Immature natural killer cell (primary cell): ENCODE measurements around the gene LUZP1. TPM values are rescaled to one million over a fixed set of nuclear protein-coding genes. Genes with fewer than 3 reads are reported as not detected.

ENCODE experiments used
- DNase-seq, 3 donors: peaks; one replicate each; pipeline ENCODE4 v3.0.0; 2022; ENCODE audit warnings: mixed read lengths in 1 of 3
- H3K27ac Mint-ChIP-seq, 6 donors: one replicate each; pipeline ENCODE4 v1.8.0; 2020; ENCODE audit warnings: mixed read lengths in 6 of 6, mild to moderate bottlenecking in 5 of 6, inconsistent platforms in 4 of 6, moderate library complexity in 3 of 6
- H3K27me3 Mint-ChIP-seq, 3 donors: one replicate each; pipeline ENCODE4 v1.8.0; 2020 to 2021; ENCODE audit warnings: low read depth in 3 of 3, mild to moderate bottlenecking in 3 of 3, mixed read lengths in 3 of 3, moderate library complexity in 3 of 3, inconsistent platforms in 1 of 3
- H3K36me3 Mint-ChIP-seq, 3 donors: one replicate each; pipeline ENCODE4 v1.8.0; 2020; ENCODE audit warnings: mixed read lengths in 3 of 3, inconsistent platforms in 2 of 3, mild to moderate bottlenecking in 2 of 3
- H3K4me1 Mint-ChIP-seq, 2 donors: one replicate each; pipeline ENCODE4 v1.8.0; 2020; ENCODE audit warnings: inconsistent platforms in 2 of 2, mild to moderate bottlenecking in 2 of 2, mixed read lengths in 2 of 2, moderate library complexity in 1 of 2
- H3K4me3 Mint-ChIP-seq, 5 donors: one replicate each; pipeline ENCODE4 v1.8.0; 2020; ENCODE audit warnings: mild to moderate bottlenecking in 5 of 5, mixed read lengths in 5 of 5, inconsistent platforms in 3 of 5, moderate library complexity in 3 of 5
- H3K9me3 Mint-ChIP-seq, 6 donors: one replicate each; pipeline ENCODE4 v1.8.0; 2020; ENCODE audit warnings: mild to moderate bottlenecking in 6 of 6, mixed read lengths in 6 of 6, inconsistent platforms in 4 of 6, moderate library complexity in 3 of 6
- polyA plus RNA-seq, 3 donors: library from polyadenylated mRNA; unstranded; fragments of 300-500 nt; fragmentation: Illumina TruSeq; gene quantifications; one replicate each; pipeline ENCODE4 v1.2.3, GENCODE V29; 2021

LUZP1 gene
- polyA plus RNA-seq, 3 donors from 2014 or later: 9.8 to 35.5 (median 13.8) TPM

DNA sequence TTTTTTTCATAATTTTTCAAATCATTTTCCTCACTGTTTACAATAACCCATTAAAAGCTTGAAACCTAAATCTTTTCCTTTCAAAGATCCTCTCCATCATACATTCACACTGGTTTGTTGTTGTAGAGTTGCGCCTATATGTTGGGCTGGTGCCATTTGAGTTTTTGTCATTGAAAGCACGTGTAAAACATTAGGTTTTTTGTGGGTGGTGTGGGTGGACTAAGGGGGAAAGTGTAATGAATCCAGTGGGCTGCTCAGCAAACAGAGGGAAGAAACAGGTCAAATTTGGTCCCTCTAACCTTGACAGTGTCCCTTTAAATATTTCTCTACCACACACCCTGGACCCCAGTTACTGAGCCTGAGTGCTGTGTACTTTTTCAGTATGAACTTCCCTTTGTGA is 102.6 kb downstream of the LUZP1 start:
- H3K4me3 Mint-ChIP-seq: no peak overlapping the region
- H3K27me3 Mint-ChIP-seq: no peaks in the 10 kb centered on the region
- H3K9me3 Mint-ChIP-seq: no peaks in the 10 kb centered on the region
- peaks cover 0 to 2% of the 10 kb centered on the region in 2 donors for H3K4me1 Mint-ChIP-seq
- peaks cover 6 to 56% (median 12%) of the 10 kb centered on the region in 3 donors for H3K36me3 Mint-ChIP-seq
- no peak for DNase-seq
- peak overlapping the region in 1 of 6 donors; percentile 3 for H3K27ac Mint-ChIP-seq

DNA sequence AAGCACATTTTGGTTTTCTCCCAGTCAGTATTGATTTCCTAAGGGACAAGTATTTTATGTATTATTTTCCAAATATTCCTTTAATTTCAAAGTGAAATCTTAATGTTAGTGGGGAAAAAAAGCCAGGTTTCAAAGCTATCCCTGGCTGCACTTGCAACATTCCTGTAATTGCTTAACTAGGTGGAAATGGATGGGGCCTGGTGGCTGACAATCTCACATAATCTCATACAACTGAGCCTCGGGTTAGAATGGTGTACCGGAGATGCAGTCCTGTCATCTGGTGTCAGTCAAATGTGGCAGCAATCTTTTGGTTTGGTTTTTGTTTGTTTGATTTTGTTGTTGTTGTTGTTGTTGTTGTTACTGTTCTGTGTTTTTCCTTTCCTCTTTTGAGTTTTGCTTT is 103.3 kb downstream of the LUZP1 start:
- peaks cover 8 to 58% (median 9%) of the 10 kb centered on the region in 3 donors for H3K36me3 Mint-ChIP-seq
- no peak for DNase-seq
- no peaks in the 10 kb centered on the region for H3K9me3 Mint-ChIP-seq
- H3K4me1 Mint-ChIP-seq: peaks cover 3 to 9% of the 10 kb centered on the region in 2 donors
- H3K27ac Mint-ChIP-seq: peak overlapping the region in 1 of 6 donors; percentile 3
- H3K27me3 Mint-ChIP-seq: no peaks in the 10 kb centered on the region
- no peak overlapping the region for H3K4me3 Mint-ChIP-seq

DNA sequence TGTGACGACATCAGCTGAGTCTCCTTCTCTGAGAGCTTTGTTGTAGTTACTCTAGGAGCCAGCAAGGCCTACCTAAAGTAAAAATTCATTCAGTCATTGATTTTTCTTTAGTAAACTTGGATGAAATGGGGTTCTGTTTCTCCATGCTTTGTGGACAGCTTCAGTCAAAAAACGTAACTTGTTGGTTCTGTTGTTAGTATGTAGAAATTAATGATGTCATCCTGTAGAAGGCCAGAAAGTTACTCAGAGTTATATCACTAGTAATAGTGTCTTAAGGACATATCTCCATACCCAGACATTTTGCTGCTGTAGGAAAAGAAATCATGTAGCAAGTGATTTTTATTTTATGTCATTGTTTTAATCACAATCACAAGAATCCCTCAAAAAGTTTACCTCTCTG is 106.4 kb downstream of the LUZP1 start:
- H3K4me3 Mint-ChIP-seq: no peak overlapping the region
- peaks cover 5 to 13% of the 10 kb centered on the region in 2 donors for H3K4me1 Mint-ChIP-seq
- no peaks in the 10 kb centered on the region for H3K27me3 Mint-ChIP-seq
- no peak overlapping the region for H3K27ac Mint-ChIP-seq
- no peak for DNase-seq
- H3K9me3 Mint-ChIP-seq: no peaks in the 10 kb centered on the region
- H3K36me3 Mint-ChIP-seq: peaks cover 20 to 59% (median 21%) of the 10 kb centered on the region in 3 donors

DNA sequence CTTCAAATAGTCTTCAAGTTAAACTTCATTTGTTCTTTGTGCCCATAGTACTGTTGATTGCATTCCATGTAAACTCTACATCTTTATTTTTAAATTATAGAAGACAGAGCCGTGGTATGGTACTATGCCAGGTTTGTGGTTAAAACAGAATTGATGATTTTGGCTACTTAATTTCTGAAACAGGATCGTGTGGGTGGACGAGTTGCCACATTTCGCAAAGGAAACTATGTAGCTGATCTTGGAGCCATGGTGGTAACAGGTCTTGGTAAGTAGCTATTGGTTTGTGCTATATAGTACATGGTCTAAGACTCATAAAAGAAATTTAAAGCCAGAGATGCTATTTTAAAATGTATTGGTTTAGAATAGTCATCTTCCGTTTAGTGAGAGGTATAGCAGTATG is 111.4 kb downstream of the LUZP1 start:
- Mint-ChIP-seq H3K4me3 (no peak overlapping the region), H3K27me3 (no peaks in the 10 kb centered on the region), H3K9me3 (no peaks in the 10 kb centered on the region), H3K36me3 (peaks cover 26 to 51% (median 31%) of the 10 kb centered on the region in 3 donors), H3K4me1 (peaks cover 5 to 13% of the 10 kb centered on the region in 2 donors), H3K27ac (no peak overlapping the region)
- DNase-seq: no peak

DNA sequence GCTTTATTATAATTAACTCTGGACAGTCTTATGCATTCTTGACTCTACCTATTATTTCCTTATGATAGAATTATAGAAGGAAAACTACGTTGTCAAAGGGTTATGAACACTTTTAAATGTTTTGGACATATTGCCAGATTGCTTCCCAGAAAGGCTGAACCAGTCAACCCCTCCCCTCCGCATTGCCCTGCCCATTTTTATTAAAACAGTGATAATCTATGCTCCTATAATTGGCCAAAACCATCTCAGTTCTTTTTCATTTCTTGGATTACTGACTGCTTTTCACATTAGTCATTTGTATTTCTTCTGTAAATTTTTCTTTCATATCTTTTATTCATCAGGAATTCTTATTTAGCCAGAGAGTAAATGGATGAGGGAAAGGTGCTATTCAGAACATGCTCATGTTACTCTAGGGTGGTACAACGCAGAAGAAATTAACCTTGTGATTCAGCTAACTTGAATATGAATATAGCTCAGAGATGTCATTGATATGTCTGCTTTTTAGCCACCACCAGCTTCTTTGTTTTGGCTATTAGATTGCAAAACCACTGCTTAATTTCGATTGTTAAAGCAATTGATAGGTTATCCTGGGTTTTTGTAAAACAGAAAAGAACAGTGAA is 117.3 kb downstream of the LUZP1 start:
- Mint-ChIP-seq H3K4me3 (no peak overlapping the region), H3K9me3 (no peaks in the 10 kb centered on the region), H3K27me3 (no peaks in the 10 kb centered on the region), H3K4me1 (peaks cover 0 to 3% of the 10 kb centered on the region in 2 donors), H3K27ac (peak overlapping the region in 1 of 6 donors; percentile 56), H3K36me3 (peaks cover 10 to 19% (median 14%) of the 10 kb centered on the region in 3 donors)
- no peak for DNase-seq

DNA sequence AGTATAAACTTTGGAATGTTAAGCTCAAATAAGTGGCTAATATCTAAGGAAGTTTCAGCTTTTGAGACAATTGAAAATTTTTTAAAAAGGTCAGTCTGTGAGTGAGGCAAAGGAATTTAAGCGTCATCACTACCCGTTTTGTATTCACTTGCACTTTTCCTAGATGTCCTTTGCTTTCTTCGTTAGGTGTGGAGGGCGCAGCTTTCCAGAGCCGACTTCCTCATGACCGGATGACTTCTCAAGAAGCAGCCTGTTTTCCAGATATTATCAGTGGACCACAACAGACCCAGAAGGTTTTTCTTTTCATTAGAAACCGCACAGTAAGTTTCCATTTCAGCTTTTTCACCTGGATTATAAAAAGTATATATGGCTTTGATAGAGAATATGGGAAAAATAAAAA is 118.5 kb downstream of the LUZP1 start:
- Mint-ChIP-seq H3K4me1 (peaks cover 0 to 13% of the 10 kb centered on the region in 2 donors), H3K36me3 (peaks cover 6 to 11% (median 9%) of the 10 kb centered on the region in 3 donors), H3K9me3 (no peaks in the 10 kb centered on the region), H3K27ac (no peak overlapping the region), H3K27me3 (no peaks in the 10 kb centered on the region), H3K4me3 (no peak overlapping the region)
- DNase-seq: no peak

DNA sequence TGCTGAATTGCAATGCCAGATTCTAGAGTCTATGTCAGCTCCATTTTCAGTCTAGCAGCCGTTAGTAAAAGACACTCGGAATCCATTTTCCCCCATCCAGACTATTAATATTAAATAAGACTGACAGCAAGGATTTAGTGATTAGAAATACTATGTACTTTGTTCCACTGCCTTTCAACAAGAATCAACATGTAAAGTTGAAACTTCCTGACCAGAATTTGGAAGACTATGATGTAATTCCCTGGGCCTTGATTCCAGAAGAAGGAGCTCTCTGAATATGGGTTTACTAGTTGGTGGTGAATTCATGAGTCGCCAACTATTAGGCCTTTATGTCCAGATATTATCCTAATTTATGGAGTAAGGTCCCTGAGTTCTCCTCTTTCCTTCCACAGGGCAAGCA is 124.6 kb downstream of the LUZP1 start:
- Mint-ChIP-seq H3K4me1 (peaks cover 7 to 41% of the 10 kb centered on the region in 2 donors), H3K9me3 (no peaks in the 10 kb centered on the region), H3K27ac (no peak overlapping the region), H3K4me3 (no peak overlapping the region), H3K36me3 (no peaks in the 10 kb centered on the region), H3K27me3 (no peaks in the 10 kb centered on the region)
- no peak for DNase-seq

DNA sequence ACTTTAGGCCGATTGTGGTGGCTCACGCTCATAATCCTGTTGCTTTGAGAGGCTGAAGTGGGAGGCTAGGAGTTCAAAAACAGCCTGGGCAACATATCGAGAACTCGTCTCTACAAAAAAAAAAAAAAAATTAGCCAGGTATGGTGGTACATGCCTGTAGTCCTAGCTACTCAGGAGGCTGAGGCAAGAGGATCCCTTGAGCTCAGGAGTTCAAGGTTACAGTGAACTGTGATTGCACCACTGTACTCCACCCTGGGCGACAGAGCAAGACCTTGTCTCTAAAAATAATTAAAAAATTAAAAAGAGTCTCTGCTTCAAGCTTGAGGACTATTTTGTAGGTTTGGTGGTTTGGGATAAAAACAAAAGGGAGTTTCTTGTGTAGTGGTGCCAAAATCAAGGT is 128.1 kb downstream of the LUZP1 start:
- H3K36me3 Mint-ChIP-seq: no peaks in the 10 kb centered on the region
- H3K9me3 Mint-ChIP-seq: no peaks in the 10 kb centered on the region
- no peak overlapping the region for H3K27ac Mint-ChIP-seq
- H3K4me3 Mint-ChIP-seq: no peak overlapping the region
- H3K4me1 Mint-ChIP-seq: peaks cover 9 to 37% of the 10 kb centered on the region in 2 donors
- no peaks in the 10 kb centered on the region for H3K27me3 Mint-ChIP-seq
- no peak for DNase-seq

DNA sequence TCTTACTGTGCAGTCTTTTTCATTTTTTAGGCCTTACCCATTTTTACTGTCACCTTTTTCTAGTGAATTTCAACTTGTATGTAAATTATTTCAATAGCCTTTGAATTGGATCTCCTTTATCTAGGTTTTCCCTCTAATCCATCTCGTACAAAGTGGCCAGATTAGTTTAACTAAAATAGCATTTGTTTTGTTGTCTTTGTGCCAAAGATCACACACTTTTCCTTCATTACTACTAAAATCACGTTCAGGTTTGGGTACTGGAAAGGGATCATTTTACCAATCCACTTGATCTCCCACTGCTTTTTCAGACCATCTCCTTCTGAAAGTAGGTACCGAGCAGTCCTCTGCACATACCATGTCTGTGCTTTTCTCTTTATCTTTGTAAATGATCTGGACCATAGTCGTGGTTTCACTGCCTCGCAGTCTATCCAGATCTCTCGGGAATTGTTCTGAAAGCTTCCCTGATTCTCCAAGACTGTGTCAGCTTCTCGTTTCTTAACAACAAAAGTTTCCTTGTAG is 129.3 kb downstream of the LUZP1 start:
- H3K4me3 Mint-ChIP-seq: no peak overlapping the region

DNA sequence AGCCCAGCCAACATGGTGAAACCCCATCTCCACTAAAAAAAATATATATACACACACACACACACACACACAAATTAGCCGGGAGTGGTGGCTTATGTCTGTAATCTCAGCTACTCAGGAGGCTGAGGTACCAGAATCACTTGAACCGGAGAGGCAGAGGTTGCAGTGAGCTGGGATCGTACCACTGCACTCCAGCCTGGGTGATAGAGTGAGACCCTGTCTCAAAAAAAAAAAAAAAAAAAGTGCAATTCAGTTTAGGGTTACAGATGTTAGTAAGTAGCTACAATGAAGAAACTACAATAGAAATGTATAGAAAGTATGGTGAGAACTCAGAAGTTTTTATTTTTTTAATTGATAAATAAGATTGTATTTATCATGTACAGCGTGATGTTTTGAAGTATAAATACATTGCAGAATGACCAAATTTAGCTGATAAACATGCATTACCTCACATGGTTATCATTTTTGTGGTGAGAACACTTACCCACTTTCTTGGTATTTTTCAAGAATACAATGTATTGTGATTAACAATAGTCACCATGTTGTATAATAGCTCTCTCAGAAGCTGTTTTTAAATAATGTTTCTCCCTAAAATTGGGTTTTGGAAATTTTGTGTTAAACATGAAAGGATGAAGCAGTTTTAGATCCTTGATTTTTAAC is 131.4 kb downstream of the LUZP1 start:
- peaks cover 15 to 38% of the 10 kb centered on the region in 2 donors for H3K4me1 Mint-ChIP-seq
- no peak overlapping the region for H3K27ac Mint-ChIP-seq

More for the DNA sequence above, 129.3 kb downstream of the LUZP1 start:
- DNase-seq: no peak
- Mint-ChIP-seq H3K36me3 (no peaks in the 10 kb centered on the region), H3K27me3 (no peaks in the 10 kb centered on the region), H3K27ac (no peak overlapping the region), H3K4me1 (peaks cover 10 to 39% of the 10 kb centered on the region in 2 donors), H3K9me3 (no peaks in the 10 kb centered on the region)

DNA sequence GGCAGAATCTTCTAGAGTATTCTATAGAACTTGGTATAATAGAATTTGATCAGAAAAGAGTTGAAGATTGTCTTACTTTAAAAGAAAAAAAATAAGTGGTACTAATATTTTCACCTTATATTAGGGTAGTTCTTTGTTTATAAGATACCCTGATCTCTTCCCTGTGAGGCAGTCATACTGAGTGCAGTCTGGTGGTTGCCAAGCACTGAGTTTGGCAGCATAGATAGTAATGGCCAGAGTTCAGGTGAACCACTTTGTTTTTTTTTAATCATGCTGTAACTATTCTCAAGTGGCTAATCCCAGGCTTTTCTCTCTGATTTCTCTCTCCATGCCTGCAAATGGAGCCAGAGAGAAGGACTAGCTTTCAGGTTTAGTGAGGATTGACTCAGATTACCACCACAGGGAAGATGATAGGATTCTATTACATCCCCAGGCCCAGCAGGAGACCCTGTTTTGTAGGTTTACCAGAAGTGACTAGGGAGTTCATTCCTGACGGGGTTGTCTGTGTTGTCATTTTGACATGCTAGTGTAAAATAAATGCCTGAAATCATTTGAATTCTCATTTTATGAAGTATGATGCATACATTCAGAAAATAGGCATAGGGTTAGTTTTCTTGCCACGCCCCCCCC is 132.7 kb downstream of the LUZP1 start:
- DNase-seq: no peak
- peaks cover 0 to 1% (median 0%) of the 10 kb centered on the region in 3 donors for H3K27me3 Mint-ChIP-seq
- H3K27ac Mint-ChIP-seq: no peak overlapping the region
- H3K4me3 Mint-ChIP-seq: no peak overlapping the region
- no peaks in the 10 kb centered on the region for H3K36me3 Mint-ChIP-seq
- peaks cover 19 to 42% of the 10 kb centered on the region in 2 donors for H3K4me1 Mint-ChIP-seq
- H3K9me3 Mint-ChIP-seq: no peaks in the 10 kb centered on the region

More for the DNA sequence above, 131.4 kb downstream of the LUZP1 start:
- H3K9me3 Mint-ChIP-seq: no peaks in the 10 kb centered on the region
- DNase-seq: no peak
- no peaks in the 10 kb centered on the region for H3K36me3 Mint-ChIP-seq
- no peak overlapping the region for H3K4me3 Mint-ChIP-seq
- peaks cover 0 to 1% (median 0%) of the 10 kb centered on the region in 3 donors for H3K27me3 Mint-ChIP-seq
